HepG2 (cell line): Measurements from ENCODE around the gene CAT.

Experiments
- BHLHE40 ChIP-seq: IDR thresholded peaks from 2 replicates; pipeline ENCODE4 v1.6.1; 2011; ENCODE audit warnings: low read length, improper control_type of control experiment
- CREM ChIP-seq, 2 experiments: sonication (generic) in 1 of 2; formaldehyde crosslinking in 1 of 2; IDR thresholded peaks; 2 replicates each; pipeline versions ENCODE4 v1.4.0 to v1.6.1; 2016 to 2020; ENCODE audit warnings: antibody characterized with exemption in 1 of 2, mild to moderate bottlenecking in 1 of 2, missing genetic modification reagents in 1 of 2
- CTCF ChIP-seq: sonication (generic); formaldehyde crosslinking; IDR thresholded peaks from 2 replicates; pipeline ENCODE4 v1.5.0; 2020; ENCODE audit warnings: mild to moderate bottlenecking, missing genetic modification reagents, moderate library complexity
- EZH2 ChIP-seq: conservative IDR thresholded peaks from 2 replicates; pipeline ENCODE4 v1.6.1; 2012; ENCODE audit warnings: mild to moderate bottlenecking, low read depth, low read length, moderate library complexity
- POLR2AphosphoS5 ChIP-seq: IDR thresholded peaks from 2 replicates; pipeline ENCODE4 v1.6.1; 2012; ENCODE audit warnings: low read depth, low read length
- RBAK ChIP-seq: sonication (generic); formaldehyde crosslinking; IDR thresholded peaks from 2 replicates; pipeline ENCODE4 v1.5.1; 2020; ENCODE audit warnings: mild to moderate bottlenecking, missing genetic modification reagents
- SETDB1 ChIP-seq: sonication (generic); formaldehyde crosslinking; IDR thresholded peaks from 2 replicates; pipeline ENCODE4 v1.5.1; 2020; ENCODE audit warnings: missing genetic modification reagents, mild to moderate bottlenecking, borderline replicate concordance
- THRA ChIP-seq: sonication (generic); formaldehyde crosslinking; IDR thresholded peaks from 2 replicates; pipeline ENCODE4 v1.4.0; 2020; ENCODE audit warnings: missing genetic modification reagents, borderline replicate concordance
- ZBTB20 ChIP-seq: sonication (generic); formaldehyde crosslinking; IDR thresholded peaks from 2 replicates; pipeline ENCODE4 v1.8.1; 2023; ENCODE audit warnings: missing genetic modification reagents, low read depth, mild to moderate bottlenecking, borderline replicate concordance
- ZNF564 ChIP-seq: sonication (generic); formaldehyde crosslinking; IDR thresholded peaks from 2 replicates; pipeline ENCODE4 v1.8.1; 2023; ENCODE audit warnings: mild to moderate bottlenecking, missing genetic modification reagents

GRCh38 chr11:34466802-34467488 lies 28.2 kb downstream of the CAT start:
- TF ChIP-seq CTCF (CRISPR knock-in tag) (no peak), ZBTB20 (CRISPR knock-in tag) (no peak), ZNF564 (CRISPR knock-in tag) (no peak), SETDB1 (CRISPR knock-in tag) (no peak), CREM (IDR thresholded peaks at IDR 0.05) (no peak), CREM (CRISPR knock-in tag; IDR thresholded peaks at IDR 0.05) (no peak), BHLHE40 (no peak), THRA (no peak), POLR2AphosphoS5 (no peak), EZH2 (no peak), RBAK (CRISPR knock-in tag) (no peak)
